GM19452 (cell line): ENCODE results near the gene ACAP2.
"Not testable (repeated sequence)": the region's sequence is repeated elsewhere in the genome, so short reads cannot be mapped to it uniquely, and the experiment has no call there.

Experiments
- ATAC-seq: cut with Tn5 transposase; IDR thresholded peaks from one replicate; pipeline ENCODE4 v1.9.1; 2021; ENCODE audit not compliant: unreplicated experiment

Gene ACAP2

GRCh38 chr3:195442573-195443390 is at the start of gene ACAP2:
TSS of gene ACAP2 (minus strand) at chr3:195443020. CDS start at chr3:195442847, 173 bp downstream.
- peak; percentile 92 for ATAC-seq

- no peak for ATAC-seq
These were observed 32.8 kb upstream of the ACAP2 start for GRCh38 chr3:195475614-195476013.

- not testable (repeated sequence) for ATAC-seq
These were observed 32.3 kb upstream of the ACAP2 start for GRCh38 chr3:195475116-195475515.

- no peak for ATAC-seq
These were observed 26.0 kb upstream of the ACAP2 start for GRCh38 chr3:195468841-195469240.

- ATAC-seq, result no peak
These were observed 25.6 kb upstream of the ACAP2 start for GRCh38 chr3:195468391-195468776.

- ATAC-seq, result no peak
These were observed 25.0 kb upstream of the ACAP2 start for GRCh38 chr3:195467641-195468390.

GRCh38 chr3:195466251-195466650 is 23.4 kb upstream of the ACAP2 start:
- ATAC-seq, result no peak

GRCh38 chr3:195462922-195463321 is 20.1 kb upstream of the ACAP2 start:
- ATAC-seq, result not testable (repeated sequence)

- ATAC-seq, result no peak
These were observed 19.4 kb upstream of the ACAP2 start for GRCh38 chr3:195462308-195462610.

- ATAC-seq, result no peak
These were observed 18.9 kb upstream of the ACAP2 start for GRCh38 chr3:195461594-195462307.

- ATAC-seq, result no peak
These were observed 17.4 kb upstream of the ACAP2 start for GRCh38 chr3:195460091-195460713.

GRCh38 chr3:195458316-195458717 is 15.5 kb upstream of the ACAP2 start:
- ATAC-seq, result peak; percentile 90

GRCh38 chr3:195455789-195456188 is 13.0 kb upstream of the ACAP2 start:
- no peak for ATAC-seq

GRCh38 chr3:195453236-195453635 is 10.4 kb upstream of the ACAP2 start:
- no peak for ATAC-seq

- ATAC-seq, result no peak
These were observed 8.7 kb upstream of the ACAP2 start for GRCh38 chr3:195451373-195452015.

- ATAC-seq, result no peak
These were observed 8.0 kb upstream of the ACAP2 start for GRCh38 chr3:195450731-195451229.

GRCh38 chr3:195448205-195448875 is 5.5 kb upstream of the ACAP2 start:
- no peak for ATAC-seq

GRCh38 chr3:195447201-195447600 is 4.4 kb upstream of the ACAP2 start:
- no peak for ATAC-seq

GRCh38 chr3:195446359-195446758 is 3.5 kb upstream of the ACAP2 start:
- no peak for ATAC-seq

GRCh38 chr3:195445885-195446284 is 3.1 kb upstream of the ACAP2 start:
- ATAC-seq, result no peak
